Stimulated activated naive CD4-positive, alpha-beta T cell (primary cell): ENCODE measurements around the gene SLF1.

Experiments used
- DNase-seq, 6 experiments: peaks; one replicate each; lab custom pipeline; 2025; lab: John Stamatoyannopoulos, UW

The SLF1 gene

GRCh38 chr5:94661086-94661485 lies 42.6 kb downstream of the SLF1 start:
- DNase-seq, result no peak

- no peak for DNase-seq
Observed at GRCh38 chr5:94667937-94668336, 49.5 kb downstream of the SLF1 start.

- no peak for DNase-seq
Observed at GRCh38 chr5:94670726-94671125, 52.3 kb downstream of the SLF1 start.

DNA sequence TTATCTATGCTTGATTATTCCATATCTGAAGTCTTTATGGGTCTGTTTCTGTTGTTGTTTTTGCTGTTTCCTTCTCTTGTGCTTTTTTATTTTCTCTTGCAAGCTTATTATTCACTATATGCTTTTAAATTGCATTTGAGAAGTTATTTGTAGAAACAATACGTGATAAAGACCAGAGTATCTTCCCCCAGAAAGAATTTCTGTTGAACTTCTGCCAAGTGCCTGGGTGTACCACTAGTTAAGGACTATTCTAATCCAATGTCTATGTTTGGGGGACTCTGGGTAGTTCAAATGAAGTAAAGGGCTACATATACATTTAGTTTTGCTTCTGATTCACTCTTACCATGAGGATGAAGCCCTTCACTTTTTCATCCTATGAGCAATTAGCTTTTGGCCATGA lies 54.3 kb downstream of the SLF1 start:
- DNase-seq, result no peak

DNA sequence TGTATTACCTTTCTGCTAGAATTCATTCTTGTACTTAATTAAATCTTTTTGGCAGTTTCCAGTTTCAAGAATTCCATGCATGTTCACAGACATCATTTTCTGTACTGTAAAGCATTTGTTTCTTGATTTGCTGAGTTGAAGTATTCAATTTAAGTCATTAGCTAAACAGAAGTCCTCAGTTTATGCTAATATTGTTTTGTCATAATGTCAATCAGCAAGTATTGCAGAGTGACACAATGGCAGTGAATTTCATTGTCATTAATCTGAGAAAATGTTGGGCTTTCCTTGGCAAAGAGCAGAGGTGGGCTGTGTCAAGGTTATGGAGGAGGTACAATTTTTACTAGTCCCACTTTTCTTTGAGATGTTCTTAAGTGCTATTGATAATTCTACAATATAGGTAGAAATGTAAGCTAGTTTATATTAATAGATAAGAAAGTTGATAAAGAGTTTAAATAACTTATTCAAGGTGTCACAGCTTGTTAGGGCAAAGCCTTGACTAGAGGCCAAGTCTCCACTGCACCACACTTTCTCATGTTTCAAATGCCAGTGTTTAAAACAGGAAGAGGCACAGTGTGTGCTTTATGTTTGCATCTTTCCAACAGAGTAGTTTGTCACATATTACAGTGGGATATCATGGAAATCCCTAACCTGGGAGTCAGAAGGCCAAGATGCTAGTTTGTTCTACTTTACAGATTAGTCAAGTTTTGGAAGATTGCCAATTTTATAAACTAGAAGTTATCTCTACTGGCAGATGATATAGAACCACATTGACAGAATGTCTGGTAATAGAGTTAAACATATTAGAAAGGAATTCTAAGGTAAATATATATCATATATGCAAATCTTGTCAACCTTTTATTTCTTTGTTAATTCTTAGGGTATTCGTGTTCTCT lies 56.3 kb downstream of the SLF1 start:
- DNase-seq, result no peak

- DNase-seq, result no peak
Observed at GRCh38 chr5:94675965-94676618, 57.6 kb downstream of the SLF1 start.

DNA sequence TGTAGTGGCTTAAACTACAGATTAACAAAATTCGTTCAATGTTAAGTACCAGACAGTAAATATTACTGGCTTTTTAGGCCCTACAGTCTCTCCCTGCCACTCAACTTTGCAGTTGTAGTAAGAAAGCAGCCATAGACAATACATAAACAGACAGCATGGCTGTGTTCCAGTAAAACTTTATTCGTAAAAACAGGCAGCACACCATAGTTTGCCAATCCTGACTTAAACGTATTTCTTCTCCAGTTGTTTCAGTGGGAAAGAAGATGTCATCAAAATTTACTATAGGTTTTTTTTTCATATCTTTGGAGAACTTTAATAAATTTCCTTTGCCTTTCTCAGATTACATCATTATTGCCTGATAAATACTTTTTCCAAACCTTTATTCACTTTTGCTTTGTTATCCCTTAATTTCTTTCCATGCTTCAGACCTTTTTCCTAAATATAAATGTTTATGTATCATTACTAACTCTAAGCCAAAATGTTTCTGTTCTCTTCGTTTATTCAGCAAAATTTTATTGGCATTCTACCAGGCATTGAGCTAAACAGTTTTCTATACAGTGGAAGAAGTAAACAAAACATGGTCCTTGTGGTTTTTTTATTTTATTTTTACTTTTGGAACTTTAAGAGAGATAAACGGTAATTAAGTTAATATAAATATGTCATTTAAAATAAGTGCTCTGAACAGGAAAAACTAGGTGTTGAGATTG lies 64.5 kb downstream of the SLF1 start:
- no peak for DNase-seq

GRCh38 chr5:94689908-94690307 lies 71.4 kb downstream of the SLF1 start:
- no peak for DNase-seq

DNA sequence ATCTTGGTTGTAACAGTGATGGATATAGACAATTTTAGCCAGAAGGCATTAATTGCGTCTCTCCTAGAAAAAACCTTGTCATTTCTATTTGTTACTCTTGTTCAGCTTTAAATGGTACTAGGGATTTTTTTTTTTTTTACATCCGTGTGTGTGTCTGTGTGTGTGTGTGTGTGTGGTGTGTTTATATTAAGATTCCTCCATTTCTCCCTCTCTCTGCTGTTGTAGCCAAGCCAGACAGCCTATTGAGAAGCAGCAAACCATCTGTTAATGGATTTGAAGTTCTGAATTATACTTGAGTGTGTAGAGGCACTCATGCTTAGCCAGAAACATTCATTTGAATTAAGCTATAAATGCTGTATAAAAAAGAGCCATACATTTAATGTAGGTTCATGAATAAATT lies 72.3 kb downstream of the SLF1 start:
- DNase-seq, result no peak

DNA sequence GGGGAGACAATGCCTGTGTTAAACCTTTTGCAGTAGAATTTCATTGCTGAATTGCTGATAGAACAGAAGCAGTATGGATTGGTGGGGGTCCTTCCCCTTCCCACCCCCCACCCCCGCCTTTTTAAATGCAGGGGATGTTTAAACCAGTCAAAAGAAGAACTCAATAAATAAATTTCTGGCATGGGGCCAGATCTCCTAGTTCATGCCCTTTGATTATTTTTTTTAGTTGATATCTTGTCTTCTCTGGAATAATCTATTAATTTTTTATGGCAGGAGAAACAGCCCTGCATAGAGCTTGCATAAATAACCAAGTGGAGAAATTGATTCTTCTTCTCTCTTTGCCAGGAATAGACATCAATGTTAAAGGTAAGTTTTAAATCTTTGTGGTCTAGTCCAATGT lies 72.8 kb downstream of the SLF1 start:
- no peak for DNase-seq

DNA sequence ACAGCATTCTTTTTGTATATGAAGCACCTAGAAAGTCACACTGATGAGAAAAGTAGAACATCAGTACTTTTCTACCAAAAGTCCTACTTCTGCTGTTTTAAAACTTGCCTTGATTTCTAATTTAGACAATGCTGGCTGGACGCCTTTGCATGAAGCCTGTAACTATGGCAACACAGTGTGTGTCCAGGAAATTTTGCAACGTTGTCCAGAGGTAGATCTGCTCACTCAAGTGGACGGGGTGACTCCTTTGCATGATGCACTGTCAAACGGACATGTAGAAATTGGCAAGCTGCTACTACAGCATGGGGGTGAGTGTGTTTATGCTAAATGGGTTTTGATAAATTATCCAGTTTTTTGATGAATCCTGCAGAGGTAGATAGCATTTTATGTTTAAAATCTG lies 73.5 kb downstream of the SLF1 start:
- no peak for DNase-seq

DNA sequence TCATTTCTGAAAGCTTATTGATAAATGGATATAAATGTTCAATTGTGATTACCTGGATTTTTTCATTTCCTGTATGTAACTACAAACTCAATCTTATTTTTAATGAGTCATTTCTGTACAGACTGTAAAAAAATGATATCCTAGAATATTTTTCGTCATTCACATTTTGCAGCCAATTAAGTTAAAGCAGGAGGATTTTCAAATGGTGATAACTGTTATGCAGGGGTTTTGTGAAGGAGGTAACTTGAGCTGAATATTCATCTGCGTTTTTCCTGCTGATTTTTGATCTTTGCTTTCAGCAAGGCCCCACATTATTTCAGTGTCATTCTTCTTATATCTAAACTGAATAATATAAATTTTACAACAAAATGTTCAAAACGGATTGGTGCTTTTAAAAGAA lies 74.1 kb downstream of the SLF1 start:
- DNase-seq, result no peak

GRCh38 chr5:94693043-94693822 lies 74.8 kb downstream of the SLF1 start:
- no peak for DNase-seq

DNA sequence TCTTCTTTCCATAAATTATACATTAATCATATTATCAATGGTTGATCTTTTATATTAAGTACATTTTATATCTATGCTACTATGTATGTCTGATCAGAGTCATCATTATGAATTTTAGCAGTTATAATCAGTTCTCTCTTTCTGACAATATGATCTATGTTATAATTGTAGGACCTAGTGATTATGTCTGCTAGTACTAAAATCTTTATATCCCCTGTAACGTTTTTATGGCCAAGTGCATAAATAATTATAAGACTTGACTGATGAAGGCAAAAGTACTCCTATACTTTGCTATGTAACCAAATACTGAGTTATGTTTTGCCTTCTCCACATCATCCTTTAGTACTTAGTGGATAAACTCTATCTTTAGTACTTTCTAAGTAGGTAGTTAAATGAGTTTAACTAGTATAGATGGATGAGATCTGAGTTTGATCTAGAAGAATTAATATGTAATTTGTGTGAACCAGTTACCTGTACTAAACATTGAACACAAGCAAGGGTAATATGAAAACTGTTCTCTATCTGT lies 75.4 kb downstream of the SLF1 start:
- DNase-seq, result no peak

DNA sequence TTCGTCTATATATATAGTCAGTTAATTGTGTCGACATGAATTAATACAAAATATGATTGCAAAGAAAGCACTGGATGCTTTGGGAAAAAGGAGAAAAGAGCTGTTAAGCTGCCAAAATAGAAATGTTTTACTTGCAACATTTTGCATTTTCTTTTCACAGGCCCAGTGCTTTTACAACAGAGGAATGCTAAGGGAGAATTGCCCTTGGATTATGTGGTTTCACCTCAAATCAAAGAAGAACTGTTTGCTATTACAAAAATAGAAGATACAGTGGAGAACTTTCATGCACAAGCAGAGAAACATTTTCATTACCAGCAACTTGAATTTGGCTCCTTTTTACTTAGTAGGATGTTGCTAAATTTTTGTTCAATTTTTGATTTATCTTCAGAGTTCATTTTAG lies 76.2 kb downstream of the SLF1 start:
- DNase-seq, result no peak

DNA sequence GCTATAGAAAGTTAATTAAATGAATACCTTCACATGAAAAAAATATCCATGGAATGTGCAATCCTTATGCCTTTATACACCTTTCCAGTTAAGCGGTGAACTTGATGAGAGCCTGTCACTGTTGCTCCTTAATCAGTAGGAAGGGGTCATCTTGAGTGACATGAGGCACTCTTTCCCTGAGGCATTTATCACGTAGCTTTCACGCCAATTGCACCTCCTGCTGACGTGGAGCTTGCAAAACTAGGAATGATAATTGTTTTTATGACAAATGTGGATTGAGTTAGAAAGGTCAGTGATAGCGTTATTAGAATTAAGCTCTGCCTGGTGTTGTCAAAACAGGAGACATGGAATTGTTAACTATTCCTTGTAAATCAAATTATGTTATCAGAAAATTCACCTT lies 79.7 kb downstream of the SLF1 start:
- DNase-seq, result no peak

DNA sequence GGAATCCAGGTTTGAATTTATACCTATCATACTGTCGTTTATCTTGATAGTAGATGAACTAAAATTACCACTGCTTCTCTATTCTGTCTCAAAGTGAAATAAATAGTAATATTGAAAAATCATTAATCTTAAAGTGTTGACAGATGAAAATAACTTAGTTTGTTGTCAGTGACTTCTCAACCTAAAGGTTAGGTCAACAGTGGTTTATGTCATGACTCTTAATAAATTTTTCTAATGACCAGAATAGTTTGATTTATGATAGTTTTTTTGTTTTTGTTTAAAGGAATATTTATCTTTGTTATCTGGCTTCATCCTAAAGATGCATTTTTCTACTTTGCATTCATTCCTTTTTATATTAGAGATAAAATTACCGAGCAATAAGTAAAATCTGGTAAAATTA lies 81.1 kb downstream of the SLF1 start:
- no peak for DNase-seq

- no peak for DNase-seq
Observed at GRCh38 chr5:94700592-94700991, 82.1 kb downstream of the SLF1 start.

DNA sequence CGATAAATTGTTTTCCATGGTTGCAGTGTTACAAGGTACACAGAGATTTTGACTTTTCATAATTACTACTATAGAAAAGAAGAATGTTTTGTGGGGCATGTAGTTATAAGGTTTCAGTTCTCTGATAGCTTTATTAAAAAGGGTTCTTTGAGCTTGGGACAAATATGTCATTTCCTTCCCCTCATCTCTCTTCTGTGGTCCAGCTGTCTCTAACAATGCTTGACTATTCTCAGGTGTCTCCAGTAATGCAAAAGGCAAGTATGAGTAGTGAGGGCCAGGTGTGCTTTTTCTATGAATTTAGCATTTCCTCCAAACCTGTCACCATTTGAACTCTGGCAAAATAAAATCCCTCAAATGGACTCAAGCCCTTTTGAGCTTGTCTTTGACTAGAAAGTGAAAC lies 84.3 kb downstream of the SLF1 start:
- DNase-seq, result no peak

DNA sequence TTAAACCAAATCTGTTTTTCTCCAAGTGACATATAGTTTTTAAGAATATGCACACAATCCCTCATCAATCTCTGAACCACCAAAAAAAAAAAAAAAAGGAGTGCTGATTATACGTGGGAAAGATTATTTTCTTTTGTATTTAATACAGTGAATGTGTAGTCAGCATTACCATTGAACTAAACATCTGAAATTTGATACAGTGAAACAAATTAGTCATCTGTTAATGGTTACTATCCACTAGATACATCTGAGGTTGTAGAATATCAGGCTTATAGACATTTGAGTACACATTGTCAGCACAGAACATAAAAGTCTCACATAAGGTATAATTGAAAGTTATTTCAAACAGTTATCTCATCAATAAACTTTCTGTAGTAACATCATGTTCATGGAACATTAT lies 87.0 kb downstream of the SLF1 start:
- DNase-seq, result no peak

DNA sequence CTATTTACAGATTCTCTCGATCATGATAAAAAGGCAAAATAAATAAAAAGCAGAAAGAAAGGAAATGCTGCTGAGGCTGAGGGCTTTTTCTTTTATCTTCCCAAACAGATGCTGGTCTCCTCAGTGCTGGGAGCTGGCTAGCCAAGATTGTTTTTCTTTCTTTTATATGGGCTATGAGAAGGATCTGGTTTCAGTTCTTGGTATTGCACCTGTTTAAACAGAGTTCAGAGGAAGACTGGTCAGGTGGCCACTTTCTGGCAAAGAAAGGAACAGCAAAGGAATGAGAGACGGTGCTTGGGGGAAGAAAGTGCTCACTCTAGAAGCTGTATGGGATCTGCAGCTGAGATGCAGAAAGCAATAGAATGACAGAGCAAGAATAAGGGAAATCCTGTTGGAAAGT lies 88.9 kb downstream of the SLF1 start:
- DNase-seq, result no peak

- DNase-seq, result no peak
Observed at GRCh38 chr5:94709277-94709676, 90.8 kb downstream of the SLF1 start.
